Vagina (tissue), 2 donors: Measurements from ENCODE around the gene NISCH.

ENCODE experiments used
- POLR2A ChIP-seq, 2 donors: fragments of 450-650 bp; IDR thresholded peaks; one replicate each; pipeline ENCODE4 v1.6.1; 2017; ENCODE audit warnings: antibody characterized with exemption in 2 of 2, mild to moderate bottlenecking in 2 of 2, moderate library complexity in 2 of 2
- POLR2AphosphoS5 ChIP-seq, 2 donors: sonication (generic); formaldehyde crosslinking; IDR thresholded peaks; one replicate each; pipeline ENCODE4 v1.9.0; 2017; ENCODE audit warnings: antibody characterized with exemption in 2 of 2, mild to moderate bottlenecking in 2 of 2, low read depth in 1 of 2; ENCODE audit not compliant: insufficient read depth in 1 of 2
- TF ChIP-seq, protein P1 (sequence below), 3 experiments: fragments of 450-650 bp in 2 of 3; fragments of 200-600 bp in 1 of 3; sonication (generic) in 1 of 3; IDR thresholded peaks; one replicate each; pipeline ENCODE4 v1.5.1; 2017 to 2019; ENCODE audit warnings: antibody characterized with exemption in 3 of 3, mild to moderate bottlenecking in 2 of 3, moderate library complexity in 2 of 3

DNA sequence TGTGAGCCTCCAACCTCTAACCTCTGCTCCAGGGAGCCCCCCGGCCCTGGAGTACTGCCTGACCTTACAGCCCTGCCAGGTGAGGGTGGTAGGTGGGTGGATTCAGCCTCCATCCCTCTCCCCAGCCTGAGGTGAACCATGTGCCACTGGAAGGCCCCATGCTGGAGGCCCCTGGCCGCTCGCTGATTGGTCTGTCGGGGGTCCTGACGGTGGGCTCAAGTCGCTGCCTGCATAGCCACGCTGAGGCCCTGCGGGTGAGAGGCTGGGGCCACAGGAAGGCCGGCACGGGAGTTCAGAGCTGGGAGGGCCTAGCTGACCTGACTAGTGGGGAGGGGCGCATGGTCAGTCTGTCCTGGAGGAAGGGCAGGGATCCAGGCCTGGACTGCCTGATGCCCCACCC is 59.2 kb downstream of the NISCH start:
- TF ChIP-seq POLR2A (IDR thresholded peaks at IDR 0.05) (no peak), POLR2AphosphoS5 (IDR thresholded peaks at IDR 0.05; ENCODE audit: insufficient read depth in 1 of 2, low read depth in 1 of 2) (no peak)
- TF ChIP-seq, protein P1, sequence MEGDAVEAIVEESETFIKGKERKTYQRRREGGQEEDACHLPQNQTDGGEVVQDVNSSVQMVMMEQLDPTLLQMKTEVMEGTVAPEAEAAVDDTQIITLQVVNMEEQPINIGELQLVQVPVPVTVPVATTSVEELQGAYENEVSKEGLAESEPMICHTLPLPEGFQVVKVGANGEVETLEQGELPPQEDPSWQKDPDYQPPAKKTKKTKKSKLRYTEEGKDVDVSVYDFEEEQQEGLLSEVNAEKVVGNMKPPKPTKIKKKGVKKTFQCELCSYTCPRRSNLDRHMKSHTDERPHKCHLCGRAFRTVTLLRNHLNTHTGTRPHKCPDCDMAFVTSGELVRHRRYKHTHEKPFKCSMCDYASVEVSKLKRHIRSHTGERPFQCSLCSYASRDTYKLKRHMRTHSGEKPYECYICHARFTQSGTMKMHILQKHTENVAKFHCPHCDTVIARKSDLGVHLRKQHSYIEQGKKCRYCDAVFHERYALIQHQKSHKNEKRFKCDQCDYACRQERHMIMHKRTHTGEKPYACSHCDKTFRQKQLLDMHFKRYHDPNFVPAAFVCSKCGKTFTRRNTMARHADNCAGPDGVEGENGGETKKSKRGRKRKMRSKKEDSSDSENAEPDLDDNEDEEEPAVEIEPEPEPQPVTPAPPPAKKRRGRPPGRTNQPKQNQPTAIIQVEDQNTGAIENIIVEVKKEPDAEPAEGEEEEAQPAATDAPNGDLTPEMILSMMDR (IDR thresholded peaks at IDR 0.05): no peak
